CD4-positive, alpha-beta T cell treated with Interleukin-6 at 100 ng/mL for 8 hours (primary cell): ENCODE results near the gene ZNF80.

Source experiments
- DNase-seq: peaks from one replicate; pipeline ENCODE4 v3.0.0-alpha.2; 2020; ENCODE audit warnings: mixed read lengths, low spot score

ZNF80 gene

GRCh38 chr3:114218578-114219185, 18.7 kb downstream of the ZNF80 start:
- DNase-seq, result no peak

GRCh38 chr3:114218006-114218405, 19.4 kb downstream of the ZNF80 start:
- DNase-seq, result no peak

GRCh38 chr3:114217266-114217665, 20.1 kb downstream of the ZNF80 start:
- no peak for DNase-seq

- no peak for DNase-seq
Measured at GRCh38 chr3:114216186-114216970, 21.0 kb downstream of the ZNF80 start.

DNA sequence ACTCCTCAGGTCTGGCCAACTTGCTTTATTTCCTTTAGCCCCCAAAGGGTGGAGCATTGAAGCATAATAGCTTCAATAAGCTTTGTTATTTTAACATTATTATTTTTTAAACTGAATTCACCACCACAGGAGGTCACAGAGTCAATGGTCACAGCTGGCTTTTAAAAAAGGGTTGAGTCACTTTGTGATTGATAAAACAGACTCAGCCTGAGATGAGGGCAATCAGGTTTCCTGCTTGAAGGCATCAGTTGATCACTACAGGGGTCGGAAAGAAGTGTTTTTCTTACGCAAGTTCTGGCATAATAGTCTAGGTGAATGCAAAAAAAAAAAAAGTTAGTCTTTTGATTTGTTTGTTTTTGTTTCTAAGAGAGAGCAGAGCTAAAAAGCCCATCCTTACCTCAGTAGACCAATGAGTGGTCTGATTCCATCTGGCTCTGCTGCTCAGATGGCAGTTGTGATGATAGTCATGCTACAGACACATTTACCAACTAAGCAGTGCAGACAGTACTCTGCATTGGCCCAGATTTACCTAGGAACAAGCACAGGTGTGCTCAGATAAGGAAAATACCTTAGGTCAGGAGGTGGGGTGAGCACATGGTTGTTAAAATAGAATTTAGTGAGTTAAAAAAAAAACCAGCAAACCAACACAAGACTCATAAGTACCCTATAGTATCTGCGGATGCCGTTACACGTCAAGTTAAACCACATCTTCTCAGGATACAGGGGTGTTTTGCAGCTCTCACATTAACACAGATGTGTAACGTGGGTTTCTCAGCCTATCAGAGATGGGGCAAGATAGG, 22.6 kb downstream of the ZNF80 start:
- DNase-seq, result peak; percentile 85

GRCh38 chr3:114213627-114214541, 23.5 kb downstream of the ZNF80 start:
- peak; percentile 83 for DNase-seq

- no peak for DNase-seq
Measured at GRCh38 chr3:114213292-114213626, 24.1 kb downstream of the ZNF80 start.

- DNase-seq, result no peak
Measured at GRCh38 chr3:114212646-114213045, 24.7 kb downstream of the ZNF80 start.

- DNase-seq, result no peak
Measured at GRCh38 chr3:114207768-114208167, 29.6 kb downstream of the ZNF80 start.

DNA sequence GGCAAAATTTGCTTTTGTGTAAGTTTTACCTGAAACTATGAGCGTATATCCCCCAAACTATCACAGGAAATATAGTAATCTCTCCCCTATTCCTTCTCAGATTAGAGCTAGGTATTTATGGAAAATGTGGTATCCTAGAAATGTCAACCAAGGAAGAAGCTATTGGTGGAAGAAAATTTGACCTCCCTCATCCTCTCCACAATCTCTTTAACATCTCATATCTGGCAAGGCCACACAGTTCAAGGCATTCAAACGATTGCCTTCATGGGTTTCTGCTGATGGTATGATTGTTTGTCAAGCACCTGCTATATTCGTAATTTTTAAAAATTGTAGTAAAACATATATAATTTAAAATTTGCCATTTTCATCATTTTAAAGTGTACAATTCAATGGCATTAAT, 31.0 kb downstream of the ZNF80 start:
- DNase-seq, result no peak

GRCh38 chr3:114205541-114205940, 31.8 kb downstream of the ZNF80 start:
- no peak for DNase-seq

- DNase-seq, result no peak
Measured at GRCh38 chr3:114194750-114195149, 42.6 kb downstream of the ZNF80 start.

- no peak for DNase-seq
Measured at GRCh38 chr3:114192136-114192535, 45.2 kb downstream of the ZNF80 start.

DNA sequence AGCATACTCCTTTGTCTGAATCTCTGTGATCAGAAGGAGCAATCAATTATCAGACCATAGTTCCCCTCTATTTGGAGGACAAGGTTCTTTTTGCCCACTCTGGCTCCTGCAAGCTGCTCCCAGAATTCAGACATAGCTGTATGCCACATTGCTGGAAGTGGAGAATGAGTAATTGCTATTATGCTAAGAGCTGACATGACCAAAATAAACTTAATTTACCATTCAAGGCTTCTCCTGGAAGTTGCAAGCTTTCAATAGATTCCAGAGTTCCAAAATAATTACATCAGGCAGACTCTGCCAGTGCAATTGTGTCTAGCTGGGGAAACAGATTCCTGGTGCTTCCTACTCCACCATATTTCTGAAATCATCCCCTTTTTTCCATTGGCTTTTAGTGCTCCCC, 50.9 kb downstream of the ZNF80 start:
- DNase-seq, result no peak
